Nephron (organoid): Measurements from ENCODE around the gene SBF2.

Experiments used
- H3K27ac Mint-ChIP-seq, 3 experiments: 2 replicates each; pipeline ENCODE4 v1.8.0; 2020; ENCODE audit warnings: mixed read lengths in 3 of 3, mild to moderate bottlenecking in 2 of 3, moderate library complexity in 1 of 3
- H3K27me3 Mint-ChIP-seq: 2 replicates; pipeline ENCODE4 v1.8.0; 2021; ENCODE audit warnings: low read depth, mild to moderate bottlenecking, moderate library complexity, mixed read lengths
- H3K36me3 Mint-ChIP-seq: 2 replicates; pipeline ENCODE4 v1.8.0; 2020; ENCODE audit warnings: low read depth, mixed read lengths
- H3K4me1 Mint-ChIP-seq: 2 replicates; pipeline ENCODE4 v1.8.0; 2020; ENCODE audit warnings: mixed read lengths
- H3K4me3 Mint-ChIP-seq, 3 experiments: 2 replicates each; pipeline ENCODE4 v1.8.0; 2020; ENCODE audit warnings: mild to moderate bottlenecking in 3 of 3, mixed read lengths in 3 of 3, moderate library complexity in 2 of 3
- H3K9me3 Mint-ChIP-seq: 2 replicates; pipeline ENCODE4 v1.8.0; 2020; ENCODE audit warnings: mixed read lengths
- TF ChIP-seq, protein P1 (sequence below), 3 experiments: fragments of 200-600 bp; sonication (generic); IDR thresholded peaks; one replicate each; pipeline ENCODE4 v1.5.0; 2021; ENCODE audit warnings: antibody characterized with exemption in 3 of 3; ENCODE audit not compliant: unreplicated experiment in 3 of 3

Gene SBF2

GRCh38 chr11:10048350-10048749, 245.7 kb downstream of the SBF2 start:
- no peaks in the 10 kb centered on the region for H3K4me1 Mint-ChIP-seq
- no peaks in the 10 kb centered on the region for H3K27me3 Mint-ChIP-seq
- no peak overlapping the region for H3K4me3 Mint-ChIP-seq
- peaks cover 5% of the 10 kb centered on the region for H3K36me3 Mint-ChIP-seq
- no peak overlapping the region for H3K27ac Mint-ChIP-seq
- peaks cover 19% of the 10 kb centered on the region for H3K9me3 Mint-ChIP-seq
- TF ChIP-seq, protein P1, sequence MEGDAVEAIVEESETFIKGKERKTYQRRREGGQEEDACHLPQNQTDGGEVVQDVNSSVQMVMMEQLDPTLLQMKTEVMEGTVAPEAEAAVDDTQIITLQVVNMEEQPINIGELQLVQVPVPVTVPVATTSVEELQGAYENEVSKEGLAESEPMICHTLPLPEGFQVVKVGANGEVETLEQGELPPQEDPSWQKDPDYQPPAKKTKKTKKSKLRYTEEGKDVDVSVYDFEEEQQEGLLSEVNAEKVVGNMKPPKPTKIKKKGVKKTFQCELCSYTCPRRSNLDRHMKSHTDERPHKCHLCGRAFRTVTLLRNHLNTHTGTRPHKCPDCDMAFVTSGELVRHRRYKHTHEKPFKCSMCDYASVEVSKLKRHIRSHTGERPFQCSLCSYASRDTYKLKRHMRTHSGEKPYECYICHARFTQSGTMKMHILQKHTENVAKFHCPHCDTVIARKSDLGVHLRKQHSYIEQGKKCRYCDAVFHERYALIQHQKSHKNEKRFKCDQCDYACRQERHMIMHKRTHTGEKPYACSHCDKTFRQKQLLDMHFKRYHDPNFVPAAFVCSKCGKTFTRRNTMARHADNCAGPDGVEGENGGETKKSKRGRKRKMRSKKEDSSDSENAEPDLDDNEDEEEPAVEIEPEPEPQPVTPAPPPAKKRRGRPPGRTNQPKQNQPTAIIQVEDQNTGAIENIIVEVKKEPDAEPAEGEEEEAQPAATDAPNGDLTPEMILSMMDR (IDR thresholded peaks at IDR 0.05; ENCODE audit: unreplicated experiment in 3 of 3) = no peak

DNA sequence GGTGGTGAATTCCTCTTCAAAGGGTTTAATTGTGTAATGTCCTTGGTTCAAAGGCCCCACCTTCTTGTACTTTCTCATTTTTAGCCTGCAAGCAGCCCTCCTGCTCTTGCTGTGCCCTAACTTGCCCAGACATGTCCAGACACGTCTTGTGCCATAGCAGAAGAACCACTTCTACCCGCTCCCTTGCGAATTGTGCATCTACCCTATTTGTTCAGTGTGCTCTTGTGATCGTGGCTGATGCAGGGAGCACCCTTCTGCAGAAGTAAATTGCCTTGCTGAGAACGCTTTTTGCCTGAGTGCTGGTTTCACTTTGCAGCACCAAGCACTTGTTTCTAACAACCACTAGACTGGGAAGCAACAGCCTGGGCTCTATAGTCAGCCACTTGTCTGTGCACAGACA, 249.4 kb downstream of the SBF2 start:
- Mint-ChIP-seq H3K4me3 (no peak overlapping the region), H3K4me1 (no peaks in the 10 kb centered on the region), H3K27ac (no peak overlapping the region), H3K36me3 (peaks cover 23% of the 10 kb centered on the region), H3K27me3 (no peaks in the 10 kb centered on the region), H3K9me3 (peaks cover 27% of the 10 kb centered on the region)
- TF ChIP-seq, protein P1 (IDR thresholded peaks at IDR 0.05; ENCODE audit: unreplicated experiment in 3 of 3) = no peak

GRCh38 chr11:10042699-10043098, 251.3 kb downstream of the SBF2 start:
- Mint-ChIP-seq H3K27me3 (no peaks in the 10 kb centered on the region), H3K36me3 (peaks cover 23% of the 10 kb centered on the region), H3K4me1 (no peaks in the 10 kb centered on the region), H3K4me3 (no peak overlapping the region), H3K27ac (no peak overlapping the region), H3K9me3 (peaks cover 23% of the 10 kb centered on the region)
- TF ChIP-seq, protein P1 (IDR thresholded peaks at IDR 0.05; ENCODE audit: unreplicated experiment in 3 of 3) = no peak

- no peak overlapping the region for H3K27ac Mint-ChIP-seq
- no peak overlapping the region for H3K4me3 Mint-ChIP-seq
- peaks cover 20% of the 10 kb centered on the region for H3K9me3 Mint-ChIP-seq
- peaks cover 23% of the 10 kb centered on the region for H3K36me3 Mint-ChIP-seq
- TF ChIP-seq, protein P1 (IDR thresholded peaks at IDR 0.05; ENCODE audit: unreplicated experiment in 3 of 3) = no peak
- no peaks in the 10 kb centered on the region for H3K4me1 Mint-ChIP-seq
- H3K27me3 Mint-ChIP-seq = no peaks in the 10 kb centered on the region
Observed at GRCh38 chr11:10041748-10042446, 252.1 kb downstream of the SBF2 start.

DNA sequence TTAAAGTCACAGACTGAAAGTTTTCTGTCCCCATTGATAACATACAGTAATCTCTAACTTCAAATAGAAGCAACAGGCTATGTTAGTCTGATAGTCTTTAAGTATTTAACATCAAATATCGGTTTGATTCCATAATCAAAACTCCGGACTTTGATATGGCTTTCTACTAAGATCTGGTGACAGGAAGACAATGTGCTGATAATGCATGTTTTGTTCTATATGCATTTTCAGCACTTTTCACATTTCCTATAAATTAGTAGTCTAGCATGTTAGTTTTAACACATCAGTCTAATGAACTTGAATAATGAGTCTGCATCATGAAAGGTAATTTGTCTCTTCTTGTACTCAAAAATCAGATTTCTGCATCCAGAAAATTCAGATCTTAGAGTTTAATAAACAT, 252.7 kb downstream of the SBF2 start:
- Mint-ChIP-seq H3K4me1 (no peaks in the 10 kb centered on the region), H3K4me3 (no peak overlapping the region), H3K27ac (no peak overlapping the region), H3K9me3 (peaks cover 18% of the 10 kb centered on the region), H3K36me3 (peaks cover 23% of the 10 kb centered on the region), H3K27me3 (no peaks in the 10 kb centered on the region)
- TF ChIP-seq, protein P1 (IDR thresholded peaks at IDR 0.05; ENCODE audit: unreplicated experiment in 3 of 3) = no peak
